ENCODE measurements around the gene PYDC1. TPM values are rescaled to one million over a fixed set of nuclear protein-coding genes. Genes with fewer than 3 reads are reported as not detected.

Gene PYDC1
- total RNA-seq, 1 experiment from 2014 or later: not detected

- no TSS peak for BruUV-seq (replicated peaks)
- peaks cover 46% of the 10 kb centered on the region for H3K27me3 Mint-ChIP-seq (ENCODE audit: unreplicated experiment)
- no peak overlapping the region for H3K27ac Mint-ChIP-seq (ENCODE audit: unreplicated experiment)
- CTCF ChIA-PET: interaction anchor here (0.6 to 0.7 kb wide), 2 partner anchors 13 to 247 kb away, joined by 3 read pairs; no protein-coding TSS in a partner anchor
- no peak for DNase-seq
- no peak for TF ChIP-seq CTCF (IDR thresholded peaks at IDR 0.05; ENCODE audit: unreplicated experiment)
- intact Hi-C loops (cut with micrococcal nuclease; ENCODE audit: unreplicated experiment): no loop called here
- no peaks in the 10 kb centered on the region for H3K9me3 Mint-ChIP-seq (ENCODE audit: low read depth, unreplicated experiment)
- H3K4me3 Mint-ChIP-seq (ENCODE audit: low read depth, unreplicated experiment): no peak overlapping the region
- H3K4me1 Mint-ChIP-seq (ENCODE audit: low read depth, unreplicated experiment): no peaks in the 10 kb centered on the region
- no peaks in the 10 kb centered on the region for H3K36me3 Mint-ChIP-seq (ENCODE audit: insufficient read depth, unreplicated experiment)
Measured at GRCh38 chr16:31243734-31244670, 27.1 kb upstream of the PYDC1 start.

GRCh38 chr16:31242206-31242605 lies 25.3 kb upstream of the PYDC1 start:
- Mint-ChIP-seq H3K36me3 (ENCODE audit: insufficient read depth, unreplicated experiment) (no peaks in the 10 kb centered on the region), H3K4me1 (ENCODE audit: low read depth, unreplicated experiment) (no peaks in the 10 kb centered on the region), H3K9me3 (ENCODE audit: low read depth, unreplicated experiment) (no peaks in the 10 kb centered on the region), H3K27ac (ENCODE audit: unreplicated experiment) (no peak overlapping the region), H3K4me3 (ENCODE audit: low read depth, unreplicated experiment) (no peak overlapping the region), H3K27me3 (ENCODE audit: unreplicated experiment) (peaks cover 33% of the 10 kb centered on the region)
- DNase-seq: no peak
- CTCF ChIA-PET: no interaction called here
- TF ChIP-seq CTCF (IDR thresholded peaks at IDR 0.05; ENCODE audit: unreplicated experiment): no peak
- intact Hi-C loops (cut with micrococcal nuclease; ENCODE audit: unreplicated experiment): no loop called here
- BruUV-seq (replicated peaks): no TSS peak

- no peaks in the 10 kb centered on the region for H3K4me1 Mint-ChIP-seq (ENCODE audit: low read depth, unreplicated experiment)
- H3K27me3 Mint-ChIP-seq (ENCODE audit: unreplicated experiment): peaks cover 23% of the 10 kb centered on the region
- CTCF ChIA-PET: no interaction called here
- DNase-seq: no peak
- H3K4me3 Mint-ChIP-seq (ENCODE audit: low read depth, unreplicated experiment): no peak overlapping the region
- H3K9me3 Mint-ChIP-seq (ENCODE audit: low read depth, unreplicated experiment): peaks cover 2% of the 10 kb centered on the region
- no TSS peak for BruUV-seq (replicated peaks)
- no peaks in the 10 kb centered on the region for H3K36me3 Mint-ChIP-seq (ENCODE audit: insufficient read depth, unreplicated experiment)
- TF ChIP-seq CTCF (IDR thresholded peaks at IDR 0.05; ENCODE audit: unreplicated experiment): no peak
- intact Hi-C loops (cut with micrococcal nuclease; ENCODE audit: unreplicated experiment): no loop called here
- H3K27ac Mint-ChIP-seq (ENCODE audit: unreplicated experiment): no peak overlapping the region
Measured at GRCh38 chr16:31238041-31238440, 21.1 kb upstream of the PYDC1 start.

- no peaks in the 10 kb centered on the region for H3K4me1 Mint-ChIP-seq (ENCODE audit: low read depth, unreplicated experiment)
- peaks cover 2% of the 10 kb centered on the region for H3K9me3 Mint-ChIP-seq (ENCODE audit: low read depth, unreplicated experiment)
- no TSS peak for BruUV-seq (replicated peaks)
- CTCF ChIA-PET: no interaction called here
- H3K36me3 Mint-ChIP-seq (ENCODE audit: insufficient read depth, unreplicated experiment): no peaks in the 10 kb centered on the region
- no peak overlapping the region for H3K27ac Mint-ChIP-seq (ENCODE audit: unreplicated experiment)
- H3K4me3 Mint-ChIP-seq (ENCODE audit: low read depth, unreplicated experiment): no peak overlapping the region
- intact Hi-C loops (cut with micrococcal nuclease; ENCODE audit: unreplicated experiment): no loop called here
- H3K27me3 Mint-ChIP-seq (ENCODE audit: unreplicated experiment): no peaks in the 10 kb centered on the region
- DNase-seq: no peak
- no peak for TF ChIP-seq CTCF (IDR thresholded peaks at IDR 0.05; ENCODE audit: unreplicated experiment)
Measured at GRCh38 chr16:31229501-31229900, 12.6 kb upstream of the PYDC1 start.
